ENCODE data around the gene SECISBP2L. TPM values are rescaled to one million over a fixed set of nuclear protein-coding genes. Genes with fewer than 3 reads are reported as not detected.

Gene SECISBP2L
- total and polyA plus RNA-seq, 2 of the 4 experiments (the other 2 are of a cell fraction) = 13.1 to 34.1 TPM

DNA sequence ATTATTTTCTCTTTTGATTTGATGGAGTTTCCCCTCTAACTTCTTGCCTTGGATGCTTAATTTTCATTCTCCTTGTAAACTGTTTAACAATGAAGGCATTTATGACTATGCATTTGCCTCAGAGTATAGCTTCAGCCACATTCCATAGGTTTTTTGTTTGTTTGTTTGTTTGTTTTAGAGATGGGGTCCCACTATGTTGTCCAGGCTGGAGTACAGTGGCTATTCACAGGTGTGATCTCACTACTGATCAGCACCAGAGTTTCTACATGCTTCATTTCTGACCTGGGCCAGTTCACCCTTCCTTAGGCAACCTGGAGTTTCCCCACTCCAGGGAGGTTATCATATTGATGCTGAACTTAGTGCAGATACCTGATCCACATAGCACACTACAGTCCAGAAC is 4.1 kb downstream of the SECISBP2L start:
- H2AK5ac ChIP-seq (ENCODE audit: low read depth, low read length) = no peak overlapping the region
- H3K56ac ChIP-seq (ENCODE audit: extremely low read depth, insufficient read depth, low read length) = no peak overlapping the region
- H3K14ac ChIP-seq (replicated peaks; ENCODE audit: low read depth, low read length) = no peak overlapping the region; the same call in 1 of the 2 replicates
- no peak overlapping the region for H3K4ac ChIP-seq (ENCODE audit: low read depth, low read length)
- peaks cover 4% of the 10 kb centered on the region; the same call in 1 of the 2 replicates for H3K9me1 ChIP-seq (ENCODE audit: insufficient read depth, low read length)
- no TSS peak for BruUV-seq (replicated peaks)
- ChIA-PET CTCF (no interaction called here), POLR2A (ENCODE audit: unreplicated experiment) (no interaction called here)
- H3K27ac ChIP-seq (ENCODE audit: insufficient read depth, low read length) = no peak overlapping the region
- no peak overlapping the region for H2BK120ac ChIP-seq (ENCODE audit: low read depth, low read length)
- H3K4me2 ChIP-seq (ENCODE audit: low read depth, low read length) = no peak overlapping the region
- TF ChIP-seq MXI1 (IDR thresholded peaks at IDR 0.05; ENCODE audit: borderline replicate concordance, low read depth, low read length) = no peak
- no peak for TF ChIP-seq RCOR1 (IDR thresholded peaks at IDR 0.05; ENCODE audit: insufficient replicate concordance, low read length)
- TF ChIP-seq MAZ (IDR thresholded peaks at IDR 0.05; ENCODE audit: borderline replicate concordance, low read depth, low read length) = no peak
- TF ChIP-seq, protein P1, sequence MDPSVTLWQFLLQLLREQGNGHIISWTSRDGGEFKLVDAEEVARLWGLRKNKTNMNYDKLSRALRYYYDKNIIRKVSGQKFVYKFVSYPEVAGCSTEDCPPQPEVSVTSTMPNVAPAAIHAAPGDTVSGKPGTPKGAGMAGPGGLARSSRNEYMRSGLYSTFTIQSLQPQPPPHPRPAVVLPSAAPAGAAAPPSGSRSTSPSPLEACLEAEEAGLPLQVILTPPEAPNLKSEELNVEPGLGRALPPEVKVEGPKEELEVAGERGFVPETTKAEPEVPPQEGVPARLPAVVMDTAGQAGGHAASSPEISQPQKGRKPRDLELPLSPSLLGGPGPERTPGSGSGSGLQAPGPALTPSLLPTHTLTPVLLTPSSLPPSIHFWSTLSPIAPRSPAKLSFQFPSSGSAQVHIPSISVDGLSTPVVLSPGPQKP (IDR thresholded peaks at IDR 0.05; ENCODE audit: borderline replicate concordance, low read depth, low read length) = no peak
- no peak for TF ChIP-seq RAD21 (IDR thresholded peaks at IDR 0.05; ENCODE audit: low read length)
- TF ChIP-seq, protein P2, sequence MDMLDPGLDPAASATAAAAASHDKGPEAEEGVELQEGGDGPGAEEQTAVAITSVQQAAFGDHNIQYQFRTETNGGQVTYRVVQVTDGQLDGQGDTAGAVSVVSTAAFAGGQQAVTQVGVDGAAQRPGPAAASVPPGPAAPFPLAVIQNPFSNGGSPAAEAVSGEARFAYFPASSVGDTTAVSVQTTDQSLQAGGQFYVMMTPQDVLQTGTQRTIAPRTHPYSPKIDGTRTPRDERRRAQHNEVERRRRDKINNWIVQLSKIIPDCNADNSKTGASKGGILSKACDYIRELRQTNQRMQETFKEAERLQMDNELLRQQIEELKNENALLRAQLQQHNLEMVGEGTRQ (IDR thresholded peaks at IDR 0.05; ENCODE audit: low read depth, low read length) = no peak
- TF ChIP-seq BHLHE40 (IDR thresholded peaks at IDR 0.05; ENCODE audit: low read depth, low read length) = no peak
- TF ChIP-seq FOS (IDR thresholded peaks at IDR 0.05; ENCODE audit: low read depth, low read length) = no peak
- no peak for TF ChIP-seq POLR2A (IDR thresholded peaks at IDR 0.05; ENCODE audit: low read depth, low read length)
- TF ChIP-seq NFE2L2 (IDR thresholded peaks at IDR 0.05; ENCODE audit: low read depth, low read length) = no peak
- no peaks in the 10 kb centered on the region for H3K27me3 ChIP-seq (ENCODE audit: control insufficient read depth, insufficient read depth, low read length)
- no peak overlapping the region for H3K18ac ChIP-seq (ENCODE audit: low read depth, low read length)
- H2AFZ ChIP-seq (replicated peaks; ENCODE audit: low read length, poor library complexity) = no peak overlapping the region
- in situ Hi-C loops (cut with MboI; ENCODE audit: low sequenced_read_pairs) = no loop called here
- ATAC-seq (ENCODE audit: low read depth) (no peak), DNase-seq (no peak)
- peaks cover 3 to 39% of the 10 kb centered on the region in 2 experiments; a peak in 3 of 4 replicates for H3K79me1 ChIP-seq (ENCODE audit: low read depth in 1 of 2, low read length in 2 of 2)
- H3K4me3 ChIP-seq (ENCODE audit: insufficient read depth, low read depth, low read length) = no peak overlapping the region
- peaks cover 4% of the 10 kb centered on the region for H3K36me3 ChIP-seq (ENCODE audit: control insufficient read depth, insufficient read depth, low read length)
- no peak overlapping the region for H2BK15ac ChIP-seq (ENCODE audit: low read depth, low read length)
- peaks cover 25% of the 10 kb centered on the region for H4K20me1 ChIP-seq (ENCODE audit: insufficient read depth, low read length)
- H2BK20ac ChIP-seq (ENCODE audit: low read depth, low read length) = no peak overlapping the region
- H4K5ac ChIP-seq (ENCODE audit: low read depth, low read length) = no peak overlapping the region
- no peak overlapping the region for H2BK5ac ChIP-seq (ENCODE audit: low read depth, low read length, poor library complexity, severe bottlenecking)
- no peak overlapping the region for H2AK9ac ChIP-seq (replicated peaks; ENCODE audit: low read depth, low read length, poor library complexity)
- intact Hi-C loops (cut with micrococcal nuclease) = no loop called here
- dilution Hi-C loops (cut with HindIII; ENCODE audit: low sequenced_read_pairs, unreplicated experiment) = no loop called here
- peaks cover 3% of the 10 kb centered on the region for H3K9me3 ChIP-seq (ENCODE audit: control insufficient read depth, insufficient read depth, low read length)
- no peak overlapping the region for H3K9ac ChIP-seq (ENCODE audit: low read depth, low read length)
- no peak overlapping the region for H4K91ac ChIP-seq (ENCODE audit: insufficient read depth, low read depth, low read length)
- peak overlapping the region; percentile 17; the same call in 1 of the 2 replicates for H3K23ac ChIP-seq (ENCODE audit: low read depth, low read length)
- peaks cover 2% of the 10 kb centered on the region; the same call in 1 of the 2 replicates for H3K4me1 ChIP-seq (ENCODE audit: control insufficient read depth, insufficient read depth, low read length)
- H4K8ac ChIP-seq (ENCODE audit: low read depth in 2 of 2, low read length in 2 of 2) = no peak overlapping the region; a peak in 1 of 4 replicates
